Measurements from ENCODE around the gene NHEJ1. TPM values are rescaled to one million over a fixed set of nuclear protein-coding genes. Genes with fewer than 3 reads are reported as not detected.

The NHEJ1 gene
- total RNA-seq, 1 donor from 2014 or later = 19.6 TPM

GRCh38 chr2:219175486-219175885, 14.9 kb upstream of the NHEJ1 start:
- peaks cover 13% of the 10 kb centered on the region for H3K4me1 Mint-ChIP-seq (ENCODE audit: unreplicated experiment)
- no peaks in the 10 kb centered on the region for H3K27me3 Mint-ChIP-seq
- no peaks in the 10 kb centered on the region for H3K9me3 Mint-ChIP-seq
- TF ChIP-seq, protein P1, sequence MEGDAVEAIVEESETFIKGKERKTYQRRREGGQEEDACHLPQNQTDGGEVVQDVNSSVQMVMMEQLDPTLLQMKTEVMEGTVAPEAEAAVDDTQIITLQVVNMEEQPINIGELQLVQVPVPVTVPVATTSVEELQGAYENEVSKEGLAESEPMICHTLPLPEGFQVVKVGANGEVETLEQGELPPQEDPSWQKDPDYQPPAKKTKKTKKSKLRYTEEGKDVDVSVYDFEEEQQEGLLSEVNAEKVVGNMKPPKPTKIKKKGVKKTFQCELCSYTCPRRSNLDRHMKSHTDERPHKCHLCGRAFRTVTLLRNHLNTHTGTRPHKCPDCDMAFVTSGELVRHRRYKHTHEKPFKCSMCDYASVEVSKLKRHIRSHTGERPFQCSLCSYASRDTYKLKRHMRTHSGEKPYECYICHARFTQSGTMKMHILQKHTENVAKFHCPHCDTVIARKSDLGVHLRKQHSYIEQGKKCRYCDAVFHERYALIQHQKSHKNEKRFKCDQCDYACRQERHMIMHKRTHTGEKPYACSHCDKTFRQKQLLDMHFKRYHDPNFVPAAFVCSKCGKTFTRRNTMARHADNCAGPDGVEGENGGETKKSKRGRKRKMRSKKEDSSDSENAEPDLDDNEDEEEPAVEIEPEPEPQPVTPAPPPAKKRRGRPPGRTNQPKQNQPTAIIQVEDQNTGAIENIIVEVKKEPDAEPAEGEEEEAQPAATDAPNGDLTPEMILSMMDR (conservative IDR thresholded peaks at IDR 0.05) = no peak
- peaks cover 10% of the 10 kb centered on the region for H3K36me3 Mint-ChIP-seq
- peak overlapping the region; percentile 96 for H3K4me3 Mint-ChIP-seq
- DNase-seq (ENCODE audit: extremely low spot score, unreplicated experiment) = no peak
- H3K27ac Mint-ChIP-seq = peak overlapping the region; percentile 85

- DNase-seq (ENCODE audit: extremely low spot score, unreplicated experiment) = no peak
- TF ChIP-seq, protein P1 (conservative IDR thresholded peaks at IDR 0.05) = no peak
- peaks cover 10% of the 10 kb centered on the region for H3K36me3 Mint-ChIP-seq
- H3K4me3 Mint-ChIP-seq = no peak overlapping the region
- H3K27me3 Mint-ChIP-seq = no peaks in the 10 kb centered on the region
- no peaks in the 10 kb centered on the region for H3K9me3 Mint-ChIP-seq
- H3K27ac Mint-ChIP-seq = peak overlapping the region; percentile 14
- H3K4me1 Mint-ChIP-seq (ENCODE audit: unreplicated experiment) = peaks cover 13% of the 10 kb centered on the region
These were observed 14.2 kb upstream of the NHEJ1 start for GRCh38 chr2:219174801-219175200.

DNA sequence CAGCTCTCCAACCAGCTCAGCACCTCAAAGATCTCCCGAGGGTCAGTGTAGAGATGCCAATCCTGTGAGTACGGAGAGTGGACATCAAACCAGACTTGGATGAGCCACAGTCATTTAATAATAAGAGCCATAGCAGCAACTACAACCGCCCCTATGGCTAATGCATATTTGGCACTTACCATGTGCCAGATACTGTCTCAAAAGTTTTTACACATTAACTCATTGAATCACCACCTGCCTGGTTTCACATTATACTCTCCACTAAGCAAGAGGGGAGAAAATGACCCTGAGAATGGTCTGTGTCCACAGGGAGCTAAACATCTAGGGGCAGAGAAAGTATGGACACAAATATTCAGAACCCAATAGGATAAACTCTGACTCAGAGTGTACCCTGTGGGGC, 13.5 kb upstream of the NHEJ1 start:
- H3K9me3 Mint-ChIP-seq = no peaks in the 10 kb centered on the region
- DNase-seq (ENCODE audit: extremely low spot score, unreplicated experiment) = no peak
- no peaks in the 10 kb centered on the region for H3K27me3 Mint-ChIP-seq
- H3K4me1 Mint-ChIP-seq (ENCODE audit: unreplicated experiment) = peaks cover 11% of the 10 kb centered on the region
- TF ChIP-seq, protein P1 (conservative IDR thresholded peaks at IDR 0.05) = no peak
- H3K27ac Mint-ChIP-seq = peak overlapping the region; percentile 14
- peaks cover 10% of the 10 kb centered on the region for H3K36me3 Mint-ChIP-seq
- peak overlapping the region; percentile 65 for H3K4me3 Mint-ChIP-seq

GRCh38 chr2:219173176-219173575, 12.6 kb upstream of the NHEJ1 start:
- H3K36me3 Mint-ChIP-seq = peaks cover 10% of the 10 kb centered on the region
- DNase-seq (ENCODE audit: extremely low spot score, unreplicated experiment) = no peak

GRCh38 chr2:219172231-219173154, 11.9 kb upstream of the NHEJ1 start:
- H3K36me3 Mint-ChIP-seq = peaks cover 10% of the 10 kb centered on the region
- DNase-seq (ENCODE audit: extremely low spot score, unreplicated experiment) = no peak
- H3K4me1 Mint-ChIP-seq (ENCODE audit: unreplicated experiment) = peaks cover 5% of the 10 kb centered on the region
- TF ChIP-seq, protein P1 (conservative IDR thresholded peaks at IDR 0.05) = no peak
- H3K27me3 Mint-ChIP-seq = no peaks in the 10 kb centered on the region
- H3K4me3 Mint-ChIP-seq = no peak overlapping the region
- H3K27ac Mint-ChIP-seq = no peak overlapping the region
- H3K9me3 Mint-ChIP-seq = no peaks in the 10 kb centered on the region

More at GRCh38 chr2:219173176-219173575, 12.6 kb upstream of the NHEJ1 start:
- no peak overlapping the region for H3K4me3 Mint-ChIP-seq
- peaks cover 7% of the 10 kb centered on the region for H3K4me1 Mint-ChIP-seq (ENCODE audit: unreplicated experiment)
- H3K27me3 Mint-ChIP-seq = no peaks in the 10 kb centered on the region
- H3K9me3 Mint-ChIP-seq = no peaks in the 10 kb centered on the region
- TF ChIP-seq, protein P1 (conservative IDR thresholded peaks at IDR 0.05) = no peak
- no peak overlapping the region for H3K27ac Mint-ChIP-seq
